Measurements from ENCODE around the gene MMRN1.

MMRN1 gene

GRCh38 chr4:90001023-90001422 is 106.4 kb downstream of the MMRN1 start:
- DNase-seq = no peak

GRCh38 chr4:90002441-90003062 is 107.9 kb downstream of the MMRN1 start:
- no peak for DNase-seq

Data from right forelimb (tissue), 1 donor.